Measurements from ENCODE around the gene KCTD18.

The KCTD18 gene

GRCh38 chr2:200449149-200449548 lies 60.7 kb downstream of the KCTD18 start:
- no peak for TF ChIP-seq CTCF (conservative IDR thresholded peaks at IDR 0.05; ENCODE audit: low read depth, low read length)
- Histone ChIP-seq H3K4me1 (ENCODE audit: low read depth, poor library complexity, severe bottlenecking) (peaks cover 9% of the 10 kb centered on the region), H3K27me3 (ENCODE audit: insufficient read depth, low read depth) (no peaks in the 10 kb centered on the region), H3K79me2 (ENCODE audit: insufficient read depth, low read depth) (no peaks in the 10 kb centered on the region), H3K4me3 (IDR thresholded peaks at IDR 0.05; ENCODE audit: insufficient read depth, low read depth, low read length) (no peak overlapping the region), H4K20me1 (ENCODE audit: insufficient read depth) (no peaks in the 10 kb centered on the region), H3K4me2 (no peak overlapping the region), H3K27ac (no peak overlapping the region), H3K9ac (no peak overlapping the region), H3K36me3 (ENCODE audit: insufficient read depth) (no peaks in the 10 kb centered on the region), H2AFZ (ENCODE audit: low read depth) (no peak overlapping the region)

- Histone ChIP-seq H3K4me1 (ENCODE audit: low read depth, poor library complexity, severe bottlenecking) (peaks cover 9% of the 10 kb centered on the region), H3K27me3 (ENCODE audit: insufficient read depth, low read depth) (no peaks in the 10 kb centered on the region), H3K79me2 (ENCODE audit: insufficient read depth, low read depth) (no peaks in the 10 kb centered on the region), H3K36me3 (ENCODE audit: insufficient read depth) (no peaks in the 10 kb centered on the region), H3K9ac (no peak overlapping the region), H4K20me1 (ENCODE audit: insufficient read depth) (no peaks in the 10 kb centered on the region), H2AFZ (ENCODE audit: low read depth) (no peak overlapping the region), H3K27ac (no peak overlapping the region), H3K4me2 (no peak overlapping the region), H3K4me3 (IDR thresholded peaks at IDR 0.05; ENCODE audit: insufficient read depth, low read depth, low read length) (no peak overlapping the region)
- no peak for TF ChIP-seq CTCF (conservative IDR thresholded peaks at IDR 0.05; ENCODE audit: low read depth, low read length)
These were observed 61.4 kb downstream of the KCTD18 start for GRCh38 chr2:200448455-200448854.

- no peak for TF ChIP-seq CTCF (conservative IDR thresholded peaks at IDR 0.05; ENCODE audit: low read depth, low read length)
- Histone ChIP-seq H3K79me2 (ENCODE audit: insufficient read depth, low read depth) (no peaks in the 10 kb centered on the region), H4K20me1 (ENCODE audit: insufficient read depth) (no peaks in the 10 kb centered on the region), H2AFZ (ENCODE audit: low read depth) (no peak overlapping the region), H3K4me3 (IDR thresholded peaks at IDR 0.05; ENCODE audit: insufficient read depth, low read depth, low read length) (no peak overlapping the region), H3K27ac (no peak overlapping the region), H3K9ac (no peak overlapping the region), H3K4me1 (ENCODE audit: low read depth, poor library complexity, severe bottlenecking) (peaks cover 9% of the 10 kb centered on the region), H3K4me2 (no peak overlapping the region), H3K27me3 (ENCODE audit: insufficient read depth, low read depth) (no peaks in the 10 kb centered on the region), H3K36me3 (ENCODE audit: insufficient read depth) (no peaks in the 10 kb centered on the region)
These were observed 62.6 kb downstream of the KCTD18 start for GRCh38 chr2:200447139-200447855.

GRCh38 chr2:200446612-200447011 lies 63.3 kb downstream of the KCTD18 start:
- H3K4me2 ChIP-seq = no peak overlapping the region; the same call in 1 of the 2 replicates
- no peak overlapping the region for H3K27ac ChIP-seq
- no peak overlapping the region for H2AFZ ChIP-seq (ENCODE audit: low read depth)
- no peaks in the 10 kb centered on the region for H4K20me1 ChIP-seq (ENCODE audit: insufficient read depth)
- no peaks in the 10 kb centered on the region for H3K27me3 ChIP-seq (ENCODE audit: insufficient read depth, low read depth)
- H3K4me3 ChIP-seq (IDR thresholded peaks at IDR 0.05; ENCODE audit: insufficient read depth, low read depth, low read length) = no peak overlapping the region
- no peaks in the 10 kb centered on the region for H3K79me2 ChIP-seq (ENCODE audit: insufficient read depth, low read depth)
- no peak overlapping the region for H3K9ac ChIP-seq
- no peaks in the 10 kb centered on the region for H3K36me3 ChIP-seq (ENCODE audit: insufficient read depth)
- peaks cover 9% of the 10 kb centered on the region for H3K4me1 ChIP-seq (ENCODE audit: low read depth, poor library complexity, severe bottlenecking)
- TF ChIP-seq CTCF (conservative IDR thresholded peaks at IDR 0.05; ENCODE audit: low read depth, low read length) = no peak
